Measurements from ENCODE around the gene ZNF281.
"Not testable (repeated sequence)": the region's sequence is repeated elsewhere in the genome, so short reads cannot be mapped to it uniquely, and the experiment has no call there.

ZNF281 gene

DNA sequence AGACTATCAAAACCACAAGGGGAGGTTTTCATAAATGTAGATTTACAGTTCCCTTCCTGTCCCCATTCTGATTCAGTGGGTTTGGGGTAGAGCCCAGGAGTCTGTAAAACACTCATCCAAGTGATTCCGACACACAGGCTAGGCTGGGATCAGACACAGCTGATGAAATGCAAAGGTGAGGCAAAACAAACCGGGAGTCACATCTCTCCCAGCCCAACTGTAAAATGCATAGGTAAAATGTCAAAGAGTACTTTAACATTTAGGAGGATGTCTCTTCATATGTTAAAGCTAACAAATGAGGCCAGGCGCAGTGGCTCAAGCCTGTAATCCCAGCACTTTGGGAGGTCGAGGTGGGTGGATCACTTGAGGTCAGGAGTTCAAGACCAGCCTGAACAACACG, 45.0 kb downstream of the ZNF281 start:
- no peak for DNase-seq (ENCODE audit: low read depth in 1 of 2, low spot score in 1 of 2)

GRCh38 chr1:200364091-200364759, 45.6 kb downstream of the ZNF281 start:
- DNase-seq (ENCODE audit: low read depth in 1 of 2, low spot score in 1 of 2): no peak

- no peak for DNase-seq (ENCODE audit: low read depth in 1 of 2, low spot score in 1 of 2)
Measured at GRCh38 chr1:200363264-200363933, 46.4 kb downstream of the ZNF281 start.

DNA sequence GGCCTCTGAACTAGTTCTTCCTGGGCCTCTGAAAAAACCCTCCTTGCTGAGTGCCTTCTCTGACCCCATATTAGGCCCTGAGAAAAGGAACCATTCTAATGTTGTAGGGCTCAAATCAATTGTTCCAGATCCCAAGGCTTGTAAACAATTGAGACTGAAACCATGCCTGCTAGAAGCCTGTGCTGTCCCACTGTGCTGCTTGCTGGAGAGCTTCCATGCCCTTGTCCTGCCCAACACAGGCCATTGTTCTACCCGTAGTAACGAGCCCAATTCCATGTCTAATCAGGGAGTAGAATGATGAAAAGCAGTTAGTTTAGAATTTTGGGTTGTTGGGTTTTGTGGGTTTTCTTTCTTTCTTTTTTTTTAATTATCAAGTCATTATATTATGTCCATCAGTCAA, 47.4 kb downstream of the ZNF281 start:
- no peak for DNase-seq (ENCODE audit: low read depth in 1 of 2, low spot score in 1 of 2)

GRCh38 chr1:200359610-200360163, 50.1 kb downstream of the ZNF281 start:
- no peak for DNase-seq (ENCODE audit: low read depth in 1 of 2, low spot score in 1 of 2)

DNA sequence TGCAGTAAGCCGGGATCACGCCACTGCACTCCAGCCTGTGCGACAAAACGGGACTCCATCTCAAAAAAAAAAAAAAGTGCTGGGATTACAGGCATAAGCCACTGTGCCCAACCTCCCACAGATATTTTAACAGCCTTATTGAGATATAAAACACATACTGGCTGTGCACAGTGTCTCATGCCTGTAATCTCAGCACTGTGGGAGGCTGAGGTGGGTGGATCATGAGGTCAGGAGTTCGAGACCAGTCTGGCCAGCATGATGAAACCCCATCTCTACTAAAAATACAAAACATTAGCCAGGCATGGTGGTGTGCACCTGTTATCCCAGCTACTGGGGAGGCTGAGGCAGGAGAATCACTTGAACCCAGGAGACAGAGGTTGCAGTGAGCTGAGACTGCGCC, 51.9 kb downstream of the ZNF281 start:
- DNase-seq (ENCODE audit: low read depth in 1 of 2, low spot score in 1 of 2): not testable (repeated sequence)

DNA sequence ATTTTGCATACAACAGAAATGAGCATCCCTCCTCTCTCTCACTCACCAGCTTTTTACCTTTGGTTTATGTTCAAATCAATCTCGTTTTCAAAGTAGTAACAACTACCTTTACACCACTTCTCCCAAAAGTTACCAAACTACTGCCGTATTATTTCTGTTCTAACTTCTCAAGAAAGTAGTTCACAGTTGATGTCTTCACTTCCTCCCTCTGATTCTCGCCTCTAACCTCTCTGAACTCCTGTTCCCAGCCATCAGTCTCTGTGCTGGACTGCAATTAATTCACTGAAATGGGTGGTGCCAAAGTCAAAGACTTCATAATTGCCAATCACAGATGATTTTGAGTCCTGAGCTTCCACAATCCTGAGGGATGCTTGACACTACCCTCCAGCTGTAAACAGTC, 54.0 kb downstream of the ZNF281 start:
- no peak for DNase-seq (ENCODE audit: low read depth in 1 of 2, low spot score in 1 of 2)
